Measurements from ENCODE around the gene KLK8.
"Not testable (repeated sequence)": the region's sequence is repeated elsewhere in the genome, so short reads cannot be mapped to it uniquely, and the experiment has no call there.

KLK8 gene

DNA sequence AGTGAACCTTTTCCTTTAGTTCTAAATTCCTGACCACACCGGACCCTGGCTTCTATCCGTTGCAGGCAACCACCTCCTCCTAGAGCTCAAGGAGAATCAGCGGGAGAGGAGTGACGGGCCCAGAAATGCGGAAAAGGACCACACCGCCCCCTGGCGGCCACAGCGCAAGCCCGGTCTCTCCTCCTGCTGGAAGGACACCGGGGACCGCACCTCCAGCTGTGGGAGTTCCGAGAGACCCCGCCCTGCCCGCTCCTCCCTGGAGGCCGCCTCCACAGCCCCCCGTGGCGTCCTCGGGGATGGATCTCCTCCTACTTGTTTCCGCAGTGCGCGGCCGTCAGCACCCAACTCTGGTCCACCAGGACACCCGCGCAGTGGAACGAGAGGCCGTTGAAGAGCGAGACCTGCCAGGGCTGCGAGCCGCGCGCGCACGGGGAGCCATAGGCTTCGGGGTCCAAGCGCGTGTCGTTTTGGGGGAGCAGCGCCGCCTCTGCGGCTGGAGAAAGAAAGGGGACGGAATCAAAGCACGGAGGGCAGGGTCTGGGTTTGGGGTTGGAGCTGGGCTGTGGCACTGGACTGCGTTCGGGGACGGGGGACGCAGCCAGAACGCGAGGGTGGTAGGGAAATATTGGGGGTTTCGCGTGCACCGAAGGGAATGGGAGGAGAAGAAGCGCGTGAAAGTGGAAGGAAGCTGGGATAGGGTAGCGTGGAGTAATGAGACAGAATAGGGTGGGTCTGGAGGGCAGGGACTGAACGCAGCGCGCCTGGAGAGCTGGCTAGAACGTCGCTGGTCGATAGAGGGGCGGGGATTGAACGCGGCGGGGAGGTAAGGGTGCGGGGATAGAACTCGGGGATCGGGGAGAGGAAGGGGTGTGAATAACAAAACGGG is 15.6 kb upstream of the KLK8 start:
- peak; percentile 36 for DNase-seq (ENCODE audit: low spot score)

GRCh38 chr19:51015691-51016267 is 14.4 kb upstream of the KLK8 start:
- no peak for DNase-seq (ENCODE audit: low spot score)

DNA sequence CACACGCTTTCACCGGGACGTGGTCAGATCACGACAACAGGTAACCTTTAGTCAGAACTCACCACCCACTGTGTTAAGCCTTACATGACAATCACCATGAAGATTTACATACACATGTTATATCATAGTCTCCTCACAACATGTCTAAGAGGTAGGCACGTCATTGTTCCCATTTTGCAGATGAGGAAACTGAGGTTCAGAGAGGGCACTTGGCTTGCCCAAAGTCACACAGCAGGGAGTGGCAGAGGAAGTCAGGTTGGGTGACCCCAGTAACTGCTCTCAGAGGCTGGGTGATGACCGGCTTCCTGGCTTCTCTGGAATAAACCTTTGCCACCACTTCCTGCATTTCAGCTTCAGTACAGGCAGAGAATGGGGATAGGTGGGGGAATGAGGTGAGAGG is 12.8 kb upstream of the KLK8 start:
- DNase-seq (ENCODE audit: low spot score), result no peak

GRCh38 chr19:51012661-51013190 is 11.3 kb upstream of the KLK8 start:
- no peak for DNase-seq (ENCODE audit: low spot score)

GRCh38 chr19:51010066-51010795 is 8.8 kb upstream of the KLK8 start:
- DNase-seq (ENCODE audit: low spot score), result no peak

DNA sequence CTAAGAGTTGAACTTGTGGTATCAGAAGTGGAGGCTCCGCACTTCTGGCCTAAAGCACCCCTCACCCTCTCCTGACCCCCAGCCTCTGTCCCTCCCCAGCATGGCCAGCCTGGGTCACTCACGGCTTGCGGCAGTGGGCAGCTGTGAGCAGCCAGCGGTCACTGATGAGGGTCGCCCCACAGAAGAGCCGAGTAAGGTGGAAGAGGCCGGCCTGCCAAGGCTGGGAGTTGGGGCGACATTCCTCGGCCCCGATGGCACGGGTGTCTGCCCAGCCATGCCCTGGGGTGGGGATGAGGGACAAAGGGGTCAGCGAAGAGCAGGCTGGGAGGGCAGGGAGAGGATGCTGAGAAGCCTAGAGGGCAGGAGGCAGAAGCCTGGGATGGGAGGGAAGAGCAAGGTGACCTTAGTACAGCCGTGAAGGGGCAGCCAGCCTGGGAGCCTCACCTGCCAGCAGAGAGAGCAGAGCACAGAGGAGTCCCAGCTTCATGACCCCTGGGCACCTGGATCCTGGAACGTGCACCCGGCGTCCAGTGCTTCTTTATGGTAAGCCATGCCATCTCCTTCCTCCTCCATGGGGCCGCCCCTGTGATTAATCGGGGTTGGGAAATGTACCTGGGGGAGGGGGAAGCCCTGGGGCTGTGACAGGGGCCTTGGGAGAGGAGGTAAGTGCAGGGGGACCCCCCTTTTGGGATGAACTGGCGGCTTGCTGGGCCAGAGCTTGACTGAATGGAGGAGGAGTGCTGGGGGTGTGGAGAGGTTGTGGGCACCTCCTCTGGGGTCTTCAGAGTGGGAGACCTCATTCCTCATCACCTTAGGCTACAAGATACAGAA is 7.9 kb upstream of the KLK8 start:
- no peak for DNase-seq (ENCODE audit: low spot score)

GRCh38 chr19:51007488-51007887 is 6.1 kb upstream of the KLK8 start:
- DNase-seq (ENCODE audit: low spot score), result no peak

GRCh38 chr19:51006406-51006805 is 5.0 kb upstream of the KLK8 start:
- DNase-seq (ENCODE audit: low spot score), result no peak

- DNase-seq (ENCODE audit: low spot score), result no peak
These were observed 3.8 kb upstream of the KLK8 start for GRCh38 chr19:51005248-51005647.

DNA sequence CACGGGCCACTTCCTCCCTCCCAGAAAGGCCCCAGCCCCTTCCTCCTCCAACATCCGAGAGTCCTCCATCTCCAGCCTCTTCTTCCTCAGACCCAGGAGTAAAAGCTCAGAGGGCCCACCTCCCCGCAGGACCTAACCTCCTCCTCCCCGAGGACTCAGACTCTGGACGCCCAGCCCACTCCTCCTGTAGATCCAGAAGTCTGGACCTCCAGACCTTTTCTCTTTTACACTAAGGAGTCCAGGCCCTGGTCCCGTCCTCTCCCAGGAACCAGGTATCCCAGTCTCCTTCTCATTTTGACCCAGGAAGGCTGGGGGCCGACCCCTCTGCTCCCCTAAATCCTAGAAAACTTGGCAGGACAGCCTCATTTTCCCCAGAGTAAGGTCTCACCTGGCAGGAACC is 1.9 kb upstream of the KLK8 start:
- no peak for DNase-seq (ENCODE audit: low spot score)

DNA sequence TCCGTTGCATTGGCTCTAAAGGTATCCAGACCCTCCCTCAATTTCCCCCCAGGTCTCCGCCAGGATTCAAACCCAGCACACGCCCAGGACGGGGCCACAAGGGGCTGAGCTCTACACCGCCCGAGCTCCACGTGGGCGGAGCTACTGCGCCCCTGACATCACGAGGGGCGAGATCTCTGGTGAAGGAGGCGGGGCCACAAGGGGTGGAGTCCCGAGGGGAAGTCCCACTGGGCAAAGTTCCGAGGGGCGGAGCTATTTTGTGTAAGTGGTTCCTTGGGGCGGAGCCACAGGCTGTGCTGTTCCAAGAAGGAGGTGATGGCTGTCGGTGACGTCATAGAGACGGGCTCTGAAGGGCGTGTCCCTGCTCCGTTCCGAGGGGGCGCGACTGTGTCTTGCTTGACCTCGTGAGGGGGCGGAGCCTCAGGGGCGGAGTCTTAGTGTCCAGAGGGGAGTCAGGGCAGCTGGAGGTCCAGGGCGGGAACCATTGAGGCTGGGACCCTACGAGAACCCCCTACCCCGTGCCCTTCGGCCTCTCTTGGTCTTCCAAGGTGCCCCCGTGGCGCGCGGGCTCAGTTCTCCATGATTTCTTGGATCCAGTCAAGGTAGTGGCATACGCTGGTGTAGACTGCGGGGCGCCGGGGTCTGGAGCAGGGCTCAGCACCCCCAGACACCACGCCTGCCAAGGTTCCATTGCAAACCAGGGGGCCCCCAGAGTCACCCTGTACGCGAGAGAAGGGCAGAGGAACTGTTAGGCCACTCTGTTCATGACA is 1.3 kb upstream of the KLK8 start:
- no peak for DNase-seq (ENCODE audit: low spot score)

DNA sequence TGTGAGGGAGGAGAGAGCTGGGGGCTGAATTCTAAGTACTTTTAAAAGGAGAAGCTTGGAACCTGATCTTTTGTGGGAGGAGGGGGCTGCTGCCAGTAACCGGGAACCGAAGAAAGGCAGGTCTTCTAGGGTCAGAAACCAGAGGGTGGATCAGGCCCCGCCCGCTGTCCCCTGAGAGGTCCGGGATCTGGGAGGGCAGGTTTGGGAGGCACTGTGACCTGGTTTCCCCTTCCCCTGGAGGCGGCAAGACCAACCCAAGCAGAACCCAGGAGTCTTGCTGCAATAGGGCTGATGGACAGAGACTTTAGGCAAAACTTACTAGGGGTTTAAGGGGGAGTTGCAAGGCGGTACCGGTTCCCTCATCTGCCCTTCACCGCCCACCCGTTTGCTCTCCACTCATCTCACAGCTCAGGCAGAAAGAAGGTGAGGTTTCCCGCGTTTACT is 707 bp upstream of the KLK8 start:
- no peak for DNase-seq (ENCODE audit: low spot score)

DNA sequence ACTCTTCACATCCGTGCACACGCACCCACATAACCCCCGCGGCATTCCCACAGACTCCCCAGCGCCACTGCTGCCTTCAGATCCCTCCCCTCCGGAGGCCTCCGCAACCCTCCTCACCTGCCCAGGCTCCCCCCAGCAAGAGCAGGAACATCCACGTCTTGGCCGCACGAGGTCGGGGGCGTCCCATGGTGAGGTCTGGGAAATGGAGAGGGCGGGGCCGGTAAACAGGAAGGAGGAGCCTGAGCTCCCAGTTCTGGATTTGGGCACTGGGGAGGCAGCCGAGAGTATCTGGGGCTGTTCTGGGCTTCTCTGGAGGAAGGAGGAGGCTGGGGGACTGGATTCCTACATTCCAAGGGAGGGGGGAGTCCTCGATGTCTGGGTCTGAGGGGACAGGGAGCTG is 423 bp downstream of the KLK8 start:
- DNase-seq (ENCODE audit: low spot score), result no peak

DNA sequence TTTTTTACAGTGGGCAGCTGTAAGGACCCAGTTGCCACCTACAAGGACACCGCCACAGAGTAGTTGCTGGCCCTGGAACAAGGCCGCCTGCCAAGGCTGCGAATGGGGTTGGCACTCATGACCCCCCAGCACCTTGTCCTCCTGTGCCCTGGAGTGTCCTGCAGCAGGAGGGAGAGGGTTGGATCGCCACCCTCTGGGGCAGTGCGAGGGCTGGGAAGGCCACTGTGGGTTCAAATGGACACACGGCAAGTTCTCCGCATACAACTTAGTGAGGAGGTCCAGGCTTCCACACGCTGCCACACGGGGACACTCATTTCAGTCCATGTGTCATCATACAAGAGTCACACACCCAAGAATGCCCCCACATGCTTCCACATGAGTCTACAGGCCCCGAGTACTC is 978 bp downstream of the KLK8 start:
- no peak for DNase-seq (ENCODE audit: low spot score)

- DNase-seq (ENCODE audit: low spot score), result no peak
These were observed 2.7 kb downstream of the KLK8 start for GRCh38 chr19:50998686-50999085.

DNA sequence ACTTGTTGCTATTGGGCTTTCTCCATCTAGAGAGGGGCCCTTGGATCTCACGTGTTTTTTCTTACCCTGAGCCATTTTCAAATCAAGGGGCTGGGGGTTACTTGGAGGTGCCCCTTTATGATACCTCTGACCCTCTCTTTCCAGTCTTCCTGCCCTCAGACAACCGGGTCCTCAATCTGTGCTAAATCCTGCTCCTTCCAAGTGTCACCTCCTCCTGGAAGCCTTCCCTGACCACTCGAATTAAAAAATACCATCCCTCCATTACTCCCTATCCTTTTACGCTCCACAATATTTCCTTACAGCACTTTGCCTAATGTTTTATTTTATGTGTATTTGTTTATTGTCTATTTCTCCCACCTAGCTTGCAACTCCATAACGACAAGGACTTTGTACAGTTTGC is 3.3 kb downstream of the KLK8 start:
- no peak for DNase-seq (ENCODE audit: low spot score)

GRCh38 chr19:50994129-50994528 is 7.3 kb downstream of the KLK8 start:
- no peak for DNase-seq (ENCODE audit: low spot score)

DNA sequence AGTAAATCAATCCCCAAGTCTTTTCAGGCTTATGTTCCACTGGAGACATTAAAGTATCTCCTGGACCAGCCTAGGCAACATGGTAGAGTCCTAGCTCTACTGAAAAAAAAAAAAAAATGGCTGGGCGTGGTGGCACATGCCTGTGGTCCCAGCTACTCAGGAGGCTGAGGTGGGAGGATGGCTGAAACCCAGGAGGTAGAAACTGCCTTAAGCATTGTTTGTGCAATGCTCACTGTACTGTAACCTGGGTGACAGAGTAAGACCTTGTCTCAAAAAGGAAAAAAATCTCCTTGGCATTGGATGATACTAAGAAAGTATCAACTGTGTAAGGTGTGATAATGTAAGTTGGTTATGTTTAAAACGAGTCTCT is 8.8 kb downstream of the KLK8 start:
- DNase-seq (ENCODE audit: low spot score), result no peak

GRCh38 chr19:50984416-50984815 is 17.0 kb downstream of the KLK8 start:
- not testable (repeated sequence) for DNase-seq (ENCODE audit: low spot score)

GRCh38 chr19:50983625-50984292 is 17.6 kb downstream of the KLK8 start, which contains the start of gene KLK7:
Gene KLK7 (minus strand): TSS chr19:50983917. CDS start chr19:50982399, 1,518 bp downstream.
- no peak for DNase-seq (ENCODE audit: low spot score)
